Measurements from ENCODE around the gene RORC.

DNA sequence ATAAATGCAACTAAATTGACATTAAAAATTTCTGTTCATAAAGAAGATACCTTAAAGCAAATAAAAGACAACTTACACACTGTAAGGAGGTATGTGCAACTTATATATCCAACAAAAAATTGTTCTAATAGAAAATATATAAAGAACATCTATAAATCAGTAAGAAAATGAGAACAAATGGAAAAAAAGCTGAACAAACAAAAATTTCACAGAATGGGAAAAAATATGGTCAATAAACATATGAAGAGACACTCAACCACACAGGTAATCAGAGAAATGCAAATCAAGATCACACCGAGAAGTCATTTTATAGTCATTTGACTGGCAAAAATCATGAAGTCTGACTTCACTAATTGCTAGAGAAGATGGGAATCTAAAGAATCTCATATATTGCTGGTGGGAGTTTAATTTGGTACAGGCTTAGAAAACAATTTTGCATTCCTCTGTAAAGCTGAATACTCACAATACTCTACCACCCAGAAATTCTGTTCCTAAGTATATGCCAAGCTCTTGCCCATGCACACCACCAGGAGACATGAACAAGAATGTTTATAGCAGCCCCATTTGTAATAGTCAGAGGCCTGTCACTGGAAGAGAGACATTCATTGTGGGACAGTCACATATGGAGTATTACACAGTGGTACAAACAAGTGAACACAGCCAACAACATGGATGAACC is 44.0 kb upstream of the RORC start:
- TF ChIP-seq, protein P1, sequence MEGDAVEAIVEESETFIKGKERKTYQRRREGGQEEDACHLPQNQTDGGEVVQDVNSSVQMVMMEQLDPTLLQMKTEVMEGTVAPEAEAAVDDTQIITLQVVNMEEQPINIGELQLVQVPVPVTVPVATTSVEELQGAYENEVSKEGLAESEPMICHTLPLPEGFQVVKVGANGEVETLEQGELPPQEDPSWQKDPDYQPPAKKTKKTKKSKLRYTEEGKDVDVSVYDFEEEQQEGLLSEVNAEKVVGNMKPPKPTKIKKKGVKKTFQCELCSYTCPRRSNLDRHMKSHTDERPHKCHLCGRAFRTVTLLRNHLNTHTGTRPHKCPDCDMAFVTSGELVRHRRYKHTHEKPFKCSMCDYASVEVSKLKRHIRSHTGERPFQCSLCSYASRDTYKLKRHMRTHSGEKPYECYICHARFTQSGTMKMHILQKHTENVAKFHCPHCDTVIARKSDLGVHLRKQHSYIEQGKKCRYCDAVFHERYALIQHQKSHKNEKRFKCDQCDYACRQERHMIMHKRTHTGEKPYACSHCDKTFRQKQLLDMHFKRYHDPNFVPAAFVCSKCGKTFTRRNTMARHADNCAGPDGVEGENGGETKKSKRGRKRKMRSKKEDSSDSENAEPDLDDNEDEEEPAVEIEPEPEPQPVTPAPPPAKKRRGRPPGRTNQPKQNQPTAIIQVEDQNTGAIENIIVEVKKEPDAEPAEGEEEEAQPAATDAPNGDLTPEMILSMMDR (IDR thresholded peaks at IDR 0.05), result no peak
- no peak for TF ChIP-seq POLR2A (IDR thresholded peaks at IDR 0.05)
- TF ChIP-seq POLR2AphosphoS5 (IDR thresholded peaks at IDR 0.05), result no peak
